Mesendoderm (in vitro differentiated cells): ENCODE results near the gene TCERG1L.

Experiments
- DNase-seq: peaks from one replicate; pipeline ENCODE4 v3.0.0; 2013
- H2AK5ac ChIP-seq: 2 replicates; pipeline ENCODE4 v1.6.1; 2013; ENCODE audit warnings: low read length, inconsistent platforms
- H2BK120ac ChIP-seq: 2 replicates; pipeline ENCODE4 v1.6.1; 2013; ENCODE audit warnings: low read depth, mild to moderate bottlenecking, low read length, moderate library complexity, mixed read lengths
- H2BK15ac ChIP-seq: replicated peaks from 2 replicates; pipeline ENCODE4 v1.6.1; 2013; ENCODE audit warnings: low read depth, mild to moderate bottlenecking, moderate library complexity
- H2BK5ac ChIP-seq: 2 replicates; pipeline ENCODE4 v1.6.1; 2013; ENCODE audit warnings: low read length, inconsistent platforms
- H3K18ac ChIP-seq: 2 replicates; pipeline ENCODE4 v1.6.1; 2013; ENCODE audit warnings: mild to moderate bottlenecking, low read length, mixed read lengths
- H3K23ac ChIP-seq: one replicate; pipeline ENCODE4 v1.6.1; 2013; ENCODE audit warnings: low read length
- H3K27ac ChIP-seq: 2 replicates; pipeline ENCODE4 v1.5.1; 2013; ENCODE audit warnings: low read depth, mild to moderate bottlenecking, inconsistent platforms, low read length, moderate library complexity
- H3K27me3 ChIP-seq: 2 replicates; pipeline ENCODE4 v1.6.1; 2013; ENCODE audit warnings: low read length, control low read depth, mild to moderate bottlenecking, inconsistent platforms; ENCODE audit not compliant: insufficient read depth, poor library complexity
- H3K36me3 ChIP-seq: 2 replicates; pipeline ENCODE4 v1.6.1; 2013; ENCODE audit warnings: low read length, inconsistent platforms; ENCODE audit not compliant: control insufficient read depth, insufficient read depth
- H3K4ac ChIP-seq: one replicate; pipeline ENCODE4 v1.6.1; 2013; ENCODE audit warnings: low read depth, mild to moderate bottlenecking, low read length, moderate library complexity
- H3K4me1 ChIP-seq: 2 replicates; pipeline ENCODE4 v1.6.1; 2013; ENCODE audit warnings: low read depth, low read length, inconsistent platforms; ENCODE audit not compliant: control insufficient read depth
- H3K4me2 ChIP-seq: 2 replicates; pipeline ENCODE4 v1.6.1; 2013; ENCODE audit warnings: low read length
- H3K4me3 ChIP-seq: 2 replicates; pipeline ENCODE4 v1.5.1; 2013; ENCODE audit warnings: mild to moderate bottlenecking, low read length
- H3K56ac ChIP-seq: one replicate; pipeline ENCODE4 v1.6.1; 2013; ENCODE audit warnings: low read length
- H3K79me1 ChIP-seq: 2 replicates; pipeline ENCODE4 v1.6.1; 2013; ENCODE audit warnings: low read length, inconsistent platforms
- H3K79me2 ChIP-seq: 2 replicates; pipeline ENCODE4 v1.6.1; 2013; ENCODE audit warnings: mild to moderate bottlenecking, low read length; ENCODE audit not compliant: control insufficient read depth, insufficient read depth
- H3K9ac ChIP-seq: 2 replicates; pipeline ENCODE4 v1.6.1; 2013; ENCODE audit warnings: low read length, inconsistent platforms
- H4K5ac ChIP-seq: one replicate; pipeline ENCODE4 v1.6.1; 2013; ENCODE audit warnings: low read length
- H4K8ac ChIP-seq: one replicate; pipeline ENCODE4 v1.6.1; 2013; ENCODE audit warnings: low read depth, mild to moderate bottlenecking, control low read depth, low read length, moderate library complexity
- WGBS: extraction: QIAGEN DNeasy Blood & Tissue Kit; methylation state at CpG from one replicate; pipeline ENCODE4 v1.1.7; 2013; ENCODE audit warnings: low lambda C conversion rate, missing lambda C conversion rate; ENCODE audit not compliant: insufficient coverage; ENCODE audit errors: extremely low coverage; 5-methylcytosine and 5-hydroxymethylcytosine counted together

The TCERG1L gene

DNA sequence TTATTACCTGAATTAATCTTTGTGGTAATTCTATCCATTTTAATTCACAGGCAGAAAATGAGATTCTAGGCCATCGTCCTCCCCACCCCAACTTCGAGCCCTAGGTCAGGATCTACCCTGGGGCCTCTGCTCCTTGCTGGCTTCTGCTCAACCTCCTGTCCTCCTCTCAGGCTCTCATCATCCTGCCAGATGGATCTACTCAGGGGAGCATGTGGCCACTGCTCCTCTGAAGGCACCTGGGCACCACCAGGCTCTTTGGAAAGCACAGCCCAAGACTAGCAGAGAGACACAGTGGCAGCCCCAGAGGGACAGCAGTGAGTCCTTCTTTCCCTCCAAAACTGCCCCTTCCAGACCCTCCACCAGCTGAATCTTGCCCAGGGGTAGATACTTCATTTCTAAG lies 248.2 kb downstream of the TCERG1L start:
- no peak for DNase-seq
- Histone ChIP-seq H3K18ac (no peak overlapping the region), H4K8ac (no peak overlapping the region), H3K9ac (no peak overlapping the region), H2BK15ac (no peak overlapping the region), H2BK120ac (no peak overlapping the region), H3K27me3 (no peaks in the 10 kb centered on the region), H3K79me2 (no peaks in the 10 kb centered on the region), H3K79me1 (no peaks in the 10 kb centered on the region), H2AK5ac (no peak overlapping the region), H3K4me2 (no peak overlapping the region), H3K36me3 (no peaks in the 10 kb centered on the region), H3K27ac (no peak overlapping the region), H3K4ac (no peak overlapping the region), H2BK5ac (no peak overlapping the region), H3K4me3 (no peak overlapping the region), H3K56ac (no peak overlapping the region), H3K4me1 (no peaks in the 10 kb centered on the region), H3K23ac (no peak overlapping the region), H4K5ac (no peak overlapping the region)
- WGBS: no CpG with 5 or more reads among the region's 2 CpGs

DNA sequence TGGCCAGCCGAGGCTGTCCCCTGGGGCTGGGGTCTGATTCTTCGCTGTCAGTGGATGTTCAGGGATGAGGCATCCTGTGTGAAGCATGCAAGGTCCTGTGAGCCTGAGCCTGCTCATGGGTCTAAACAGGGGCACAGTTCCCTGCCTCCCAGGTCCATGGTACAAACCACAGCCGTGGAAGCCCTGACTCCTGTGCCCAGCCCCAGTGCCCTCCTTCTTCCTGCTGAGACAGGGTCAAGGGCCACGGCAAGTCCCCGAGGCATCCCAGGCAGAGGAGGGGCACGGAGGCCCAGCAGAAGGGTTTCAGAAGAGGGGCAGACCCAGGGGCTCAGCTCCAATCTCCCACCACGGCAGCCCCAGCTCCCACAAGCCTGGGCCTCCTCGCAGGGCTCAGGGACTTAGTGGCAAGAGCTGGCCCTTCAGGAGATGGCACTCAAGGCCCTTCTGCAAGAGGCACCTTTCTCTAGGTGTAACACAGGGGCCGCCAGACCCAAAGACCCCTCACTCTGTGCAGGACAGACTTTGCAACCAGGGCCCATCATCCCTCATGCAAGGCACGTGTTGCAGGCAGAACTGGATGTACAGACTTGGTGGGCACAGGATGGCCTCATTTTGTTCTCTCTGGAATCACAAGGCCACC lies 248.8 kb downstream of the TCERG1L start:
- H3K9ac ChIP-seq: no peak overlapping the region
- H3K36me3 ChIP-seq: no peaks in the 10 kb centered on the region
- H2BK5ac ChIP-seq: no peak overlapping the region

DNA sequence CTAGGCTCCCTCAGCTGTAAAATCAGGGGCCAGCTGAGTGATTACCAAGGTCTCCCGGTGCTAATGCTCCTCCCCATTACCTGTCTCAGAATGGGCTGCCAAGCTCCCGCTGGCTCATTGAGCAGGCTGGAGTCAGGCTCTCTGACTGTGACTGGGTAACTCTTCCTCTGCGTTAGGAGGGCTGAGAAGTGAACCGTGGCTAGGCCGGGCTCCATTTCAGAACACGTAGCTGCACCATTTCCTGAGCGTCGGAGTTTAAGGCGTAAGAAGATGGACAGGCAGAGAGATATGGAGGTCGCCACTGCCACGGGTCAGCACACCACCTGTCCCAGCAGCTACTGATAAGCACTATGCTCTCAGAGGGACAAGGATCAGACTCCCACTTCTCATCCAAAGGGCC lies 250.3 kb downstream of the TCERG1L start:
- H3K4me1 ChIP-seq: no peaks in the 10 kb centered on the region
- no peak overlapping the region for H2AK5ac ChIP-seq
- H3K56ac ChIP-seq: no peak overlapping the region
- no peaks in the 10 kb centered on the region for H3K27me3 ChIP-seq
- H3K9ac ChIP-seq: no peak overlapping the region
- no peak overlapping the region for H3K23ac ChIP-seq
- H3K79me1 ChIP-seq: no peaks in the 10 kb centered on the region
- no peak overlapping the region for H3K4me2 ChIP-seq
- no peak overlapping the region for H3K4ac ChIP-seq
- no peak overlapping the region for H3K18ac ChIP-seq
- no peak overlapping the region for H2BK15ac ChIP-seq
- no peak for DNase-seq
- no peak overlapping the region for H4K5ac ChIP-seq
- H2BK5ac ChIP-seq: no peak overlapping the region
- H3K36me3 ChIP-seq: no peaks in the 10 kb centered on the region
- H4K8ac ChIP-seq: no peak overlapping the region
- no peaks in the 10 kb centered on the region for H3K79me2 ChIP-seq
- WGBS: no CpG with 5 or more reads among the region's 11 CpGs
- H3K27ac ChIP-seq: no peak overlapping the region
- no peak overlapping the region for H3K4me3 ChIP-seq
- no peak overlapping the region for H2BK120ac ChIP-seq

More for the DNA sequence above, 248.8 kb downstream of the TCERG1L start:
- Histone ChIP-seq H3K18ac (no peak overlapping the region), H3K4ac (no peak overlapping the region), H3K4me3 (no peak overlapping the region), H3K79me2 (no peaks in the 10 kb centered on the region), H3K27me3 (no peaks in the 10 kb centered on the region), H3K4me2 (no peak overlapping the region), H3K4me1 (no peaks in the 10 kb centered on the region), H2AK5ac (no peak overlapping the region), H4K5ac (no peak overlapping the region), H4K8ac (no peak overlapping the region), H3K23ac (no peak overlapping the region), H3K27ac (no peak overlapping the region), H2BK15ac (no peak overlapping the region), H2BK120ac (no peak overlapping the region), H3K56ac (no peak overlapping the region), H3K79me1 (no peaks in the 10 kb centered on the region)
- no peak for DNase-seq
- no CpG with 5 or more reads among the region's 10 CpGs for WGBS

DNA sequence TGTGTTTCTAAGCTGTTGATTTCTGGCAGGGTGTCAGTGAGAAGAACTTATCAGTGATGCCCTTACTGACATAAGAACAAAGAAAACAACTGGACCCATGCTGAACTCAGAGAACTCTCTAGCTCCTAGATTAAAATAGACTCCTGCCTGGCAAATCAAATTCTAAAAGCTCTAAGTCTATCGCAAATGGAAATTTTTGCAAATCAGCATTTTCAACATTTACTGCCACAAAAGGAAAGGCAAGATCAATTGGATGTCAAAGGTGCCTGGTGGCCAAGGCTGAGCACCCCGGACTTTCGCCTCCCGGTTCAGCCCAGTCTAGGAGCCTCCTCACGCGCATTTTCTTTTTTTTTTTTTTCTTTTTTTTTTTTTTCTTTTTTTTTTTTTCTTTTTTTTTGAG lies 251.6 kb downstream of the TCERG1L start:
- H3K36me3 ChIP-seq: no peaks in the 10 kb centered on the region
- no peaks in the 10 kb centered on the region for H3K27me3 ChIP-seq
- no peak overlapping the region for H3K4me3 ChIP-seq
- no peak overlapping the region for H2BK15ac ChIP-seq
- DNase-seq: no peak
- no peak overlapping the region for H3K4ac ChIP-seq
- WGBS: no CpG with 5 or more reads among the region's 6 CpGs
- H3K18ac ChIP-seq: no peak overlapping the region
- H4K8ac ChIP-seq: no peak overlapping the region
- no peak overlapping the region for H3K9ac ChIP-seq
- no peak overlapping the region for H4K5ac ChIP-seq
- no peaks in the 10 kb centered on the region for H3K4me1 ChIP-seq
- H3K4me2 ChIP-seq: no peak overlapping the region
- H2BK5ac ChIP-seq: no peak overlapping the region
- no peak overlapping the region for H3K23ac ChIP-seq
- no peak overlapping the region for H2BK120ac ChIP-seq
- H3K56ac ChIP-seq: no peak overlapping the region
- no peaks in the 10 kb centered on the region for H3K79me1 ChIP-seq
- H2AK5ac ChIP-seq: no peak overlapping the region
- H3K27ac ChIP-seq: no peak overlapping the region
- H3K79me2 ChIP-seq: no peaks in the 10 kb centered on the region

DNA sequence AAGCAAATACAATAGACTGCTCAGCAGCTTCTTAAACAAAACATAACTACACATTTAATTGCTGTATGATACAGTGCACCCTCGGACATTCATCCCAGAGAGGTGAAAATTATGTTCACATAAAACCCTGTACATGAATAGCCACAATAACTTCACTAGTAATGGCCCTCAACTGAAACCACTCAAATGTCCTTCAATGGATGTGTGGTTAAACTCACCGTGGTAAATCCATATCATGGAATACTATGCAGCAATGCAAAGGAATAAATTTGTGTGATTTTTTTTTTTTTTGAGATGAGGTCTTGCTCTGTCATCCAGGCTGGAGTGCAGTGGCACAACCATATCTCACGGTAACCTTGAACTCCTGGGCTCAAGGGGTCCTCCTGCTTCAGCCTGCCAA lies 252.7 kb downstream of the TCERG1L start:
- Histone ChIP-seq H3K4me2 (no peak overlapping the region), H3K36me3 (no peaks in the 10 kb centered on the region), H3K56ac (no peak overlapping the region), H3K27me3 (no peaks in the 10 kb centered on the region), H3K18ac (no peak overlapping the region), H3K79me1 (no peaks in the 10 kb centered on the region), H2AK5ac (no peak overlapping the region), H3K27ac (no peak overlapping the region), H2BK120ac (no peak overlapping the region), H3K23ac (no peak overlapping the region), H3K4me1 (no peaks in the 10 kb centered on the region), H3K4me3 (no peak overlapping the region), H2BK15ac (no peak overlapping the region), H4K5ac (no peak overlapping the region), H2BK5ac (no peak overlapping the region), H4K8ac (no peak overlapping the region), H3K4ac (no peak overlapping the region), H3K9ac (no peak overlapping the region), H3K79me2 (no peaks in the 10 kb centered on the region)
- WGBS: no CpG with 5 or more reads among the region's 3 CpGs
- DNase-seq: no peak

DNA sequence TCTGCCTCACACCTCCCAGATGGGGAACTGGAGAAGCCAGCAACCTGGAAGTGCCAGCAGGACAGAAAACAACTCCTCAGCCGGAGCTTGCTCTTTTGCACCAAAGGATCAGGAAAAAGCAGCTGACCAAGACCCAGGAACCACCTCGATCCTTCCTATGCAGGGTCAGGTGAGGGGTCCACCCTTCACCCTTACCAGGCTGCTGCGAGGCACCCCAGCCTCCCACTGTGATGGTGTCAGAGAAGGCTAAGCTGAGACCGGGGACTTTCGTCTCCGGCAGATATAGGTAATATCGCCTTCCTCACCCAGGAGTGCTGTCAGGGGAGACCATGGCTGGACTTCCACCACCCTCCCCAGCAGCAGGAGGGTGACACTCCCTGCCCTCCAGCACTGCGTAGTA lies 254.7 kb downstream of the TCERG1L start:
- DNase-seq: no peak
- Histone ChIP-seq H3K4me3 (no peak overlapping the region), H3K56ac (no peak overlapping the region), H3K9ac (no peak overlapping the region), H3K79me1 (no peaks in the 10 kb centered on the region), H3K27me3 (no peaks in the 10 kb centered on the region), H3K79me2 (no peaks in the 10 kb centered on the region), H2BK120ac (no peak overlapping the region), H3K4me1 (no peaks in the 10 kb centered on the region), H3K36me3 (no peaks in the 10 kb centered on the region), H4K8ac (no peak overlapping the region), H4K5ac (no peak overlapping the region), H2AK5ac (no peak overlapping the region), H2BK15ac (no peak overlapping the region), H3K23ac (no peak overlapping the region), H3K4me2 (no peak overlapping the region), H3K4ac (no peak overlapping the region), H3K27ac (no peak overlapping the region), H2BK5ac (no peak overlapping the region), H3K18ac (no peak overlapping the region)
- WGBS: no CpG with 5 or more reads among the region's 8 CpGs
